Testis (tissue), 3 donors: ENCODE data around the gene COX4I2. TPM values are rescaled to one million over a fixed set of nuclear protein-coding genes. Genes with fewer than 3 reads are reported as not detected.
A peak's percentile ranks its signal among the peaks of the same experiment; 100 is the strongest.

Experiments used
- DNase-seq: peaks from one replicate; pipeline ENCODE4 v3.0.0-alpha.2; 2019
- H3K27ac ChIP-seq, 2 donors: fragments of 200-600 bp; sonication (generic); one replicate each; pipeline ENCODE4 v1.5.1; 2019
- H3K27me3 ChIP-seq: fragments of 200-600 bp; sonication (generic); one replicate; pipeline ENCODE4 v1.5.1; 2019
- H3K36me3 ChIP-seq: fragments of 200-600 bp; sonication (generic); one replicate; pipeline ENCODE4 v1.5.1; 2017; ENCODE audit warnings: low read depth; ENCODE audit errors: missing control alignments
- H3K4me1 ChIP-seq: fragments of 200-600 bp; sonication (generic); one replicate; pipeline ENCODE4 v1.5.1; 2019
- H3K4me3 ChIP-seq, 2 donors: fragments of 200-600 bp; sonication (generic); one replicate each; pipeline ENCODE4 v1.5.1; 2017 to 2019
- H3K9me3 ChIP-seq: fragments of 200-600 bp; sonication (generic); one replicate; pipeline ENCODE4 v1.5.1; 2017
- CTCF ChIP-seq, 3 experiments: fragments of 450-650 bp in 2 of 3; fragments of 200-600 bp in 1 of 3; sonication (generic) in 1 of 3; IDR thresholded peaks; one replicate each; pipeline ENCODE4 v1.5.1; 2016 to 2019; ENCODE audit warnings: antibody characterized with exemption in 3 of 3, mild to moderate bottlenecking in 2 of 3, moderate library complexity in 1 of 3
- POLR2A ChIP-seq: fragments of 450-650 bp; IDR thresholded peaks from one replicate; pipeline ENCODE4 v1.6.1; 2017; ENCODE audit warnings: antibody characterized with exemption, mild to moderate bottlenecking, moderate library complexity
- WGBS, 2 donors: methylation state at CpG; one replicate each; pipeline ENCODE4 v1.1.5; 2018; 5-methylcytosine and 5-hydroxymethylcytosine counted together
- intact Hi-C: fragments of 100-400 bp; cut with DNase I; formaldehyde crosslinking; loops from one replicate; pipeline ENCODE4 v1.15.1; 2023; ENCODE audit warnings: low total_unique reads
- polyA plus RNA-seq: library from polyadenylated mRNA; stranded (reverse); fragments of 350-450 nt; fragmentation: Illumina TruSeq; extraction: RNeasy Lipid Tissue Mini Kit (QIAGEN cat#74804); gene quantifications from one replicate; pipeline ENCODE4 v1.2.3, GENCODE V29; 2014; ENCODE audit warnings: low read depth, low replicate concordance; ENCODE audit not compliant: insufficient read depth
- total RNA-seq, 2 donors: library from RNA; depleted of rRNA; stranded (reverse); fragments of >200 nt; gene quantifications; one replicate each; pipeline ENCODE4 v1.2.3, GENCODE V29; 2016

The COX4I2 gene
- total and polyA plus RNA-seq, 3 donors from 2014 or later: 2.2 to 6.1 (median 6.0) TPM

GRCh38 chr20:31653561-31653960, 15.8 kb downstream of the COX4I2 start:
- H3K4me3 ChIP-seq: no peak overlapping the region
- no peaks in the 10 kb centered on the region for H3K36me3 ChIP-seq
- intact Hi-C loops: no loop called here
- H3K27ac ChIP-seq: no peak overlapping the region
- TF ChIP-seq POLR2A: no peak
- no peaks in the 10 kb centered on the region for H3K9me3 ChIP-seq
- no peaks in the 10 kb centered on the region for H3K4me1 ChIP-seq
- DNase-seq: no peak
- H3K27me3 ChIP-seq: no peaks in the 10 kb centered on the region
- 56% methylated on average over 5 of the region's 5 CpGs for WGBS, 2 donors

GRCh38 chr20:31654534-31654933, 16.8 kb downstream of the COX4I2 start:
- Histone ChIP-seq H3K36me3 (no peaks in the 10 kb centered on the region), H3K27ac (no peak overlapping the region), H3K4me1 (no peaks in the 10 kb centered on the region), H3K9me3 (no peaks in the 10 kb centered on the region), H3K4me3 (no peak overlapping the region), H3K27me3 (no peaks in the 10 kb centered on the region)
- no peak for DNase-seq
- intact Hi-C loops: no loop called here
- WGBS, 2 donors: 73 to 79% methylated on average over 5 of the region's 5 CpGs
- TF ChIP-seq POLR2A: no peak
- no peak for TF ChIP-seq CTCF (IDR thresholded peaks at IDR 0.05)

GRCh38 chr20:31661625-31662371, 24.1 kb downstream of the COX4I2 start:
- TF ChIP-seq CTCF (IDR thresholded peaks at IDR 0.05) (peak; percentile 56 to 93 (median 83)), POLR2A (no peak)
- intact Hi-C loops: loop anchor here (2.0 kb wide), 1 partner anchor 63 kb away; no protein-coding TSS in a partner anchor
- WGBS, 2 donors: 5 to 9% methylated on average over 16 to 31 of the region's 31 CpGs
- no peaks in the 10 kb centered on the region for H3K27me3 ChIP-seq
- H3K27ac ChIP-seq: peak overlapping the region; percentile 51 to 75
- peaks cover 38% of the 10 kb centered on the region for H3K4me1 ChIP-seq
- no peaks in the 10 kb centered on the region for H3K9me3 ChIP-seq
- H3K36me3 ChIP-seq: no peaks in the 10 kb centered on the region
- peak overlapping the region in 1 of 2 donors; percentile 48 for H3K4me3 ChIP-seq
- DNase-seq: peak; percentile 88

GRCh38 chr20:31662372-31662854, 24.7 kb downstream of the COX4I2 start:
- intact Hi-C loops: no loop called here
- TF ChIP-seq POLR2A (no peak), CTCF (IDR thresholded peaks at IDR 0.05) (no peak)
- H3K27me3 ChIP-seq: no peaks in the 10 kb centered on the region
- H3K36me3 ChIP-seq: no peaks in the 10 kb centered on the region
- no peaks in the 10 kb centered on the region for H3K9me3 ChIP-seq
- H3K27ac ChIP-seq: peak overlapping the region in 1 of 2 donors; percentile 75
- WGBS, 2 donors: 47 to 64% methylated on average over 6 of the region's 6 CpGs
- peak overlapping the region in 1 of 2 donors; percentile 48 for H3K4me3 ChIP-seq
- H3K4me1 ChIP-seq: peaks cover 45% of the 10 kb centered on the region
- no peak for DNase-seq

GRCh38 chr20:31663524-31663837, 25.8 kb downstream of the COX4I2 start:
- H3K27ac ChIP-seq: peak overlapping the region; percentile 45 to 74
- TF ChIP-seq POLR2A (no peak), CTCF (IDR thresholded peaks at IDR 0.05) (no peak)
- H3K4me1 ChIP-seq: peaks cover 53% of the 10 kb centered on the region
- no peaks in the 10 kb centered on the region for H3K9me3 ChIP-seq
- no peak for DNase-seq
- H3K4me3 ChIP-seq: no peak overlapping the region
- WGBS, 2 donors: 69 to 84% methylated on average over 2 of the region's 2 CpGs
- H3K36me3 ChIP-seq: no peaks in the 10 kb centered on the region
- intact Hi-C loops: no loop called here
- no peaks in the 10 kb centered on the region for H3K27me3 ChIP-seq
